ENCODE measurements around the gene PTPRQ. TPM values are rescaled to one million over a fixed set of nuclear protein-coding genes. Genes with fewer than 3 reads are reported as not detected.

PTPRQ gene
- total RNA-seq, 1 experiment from 2014 or later = not detected

- TF ChIP-seq, protein P1, sequence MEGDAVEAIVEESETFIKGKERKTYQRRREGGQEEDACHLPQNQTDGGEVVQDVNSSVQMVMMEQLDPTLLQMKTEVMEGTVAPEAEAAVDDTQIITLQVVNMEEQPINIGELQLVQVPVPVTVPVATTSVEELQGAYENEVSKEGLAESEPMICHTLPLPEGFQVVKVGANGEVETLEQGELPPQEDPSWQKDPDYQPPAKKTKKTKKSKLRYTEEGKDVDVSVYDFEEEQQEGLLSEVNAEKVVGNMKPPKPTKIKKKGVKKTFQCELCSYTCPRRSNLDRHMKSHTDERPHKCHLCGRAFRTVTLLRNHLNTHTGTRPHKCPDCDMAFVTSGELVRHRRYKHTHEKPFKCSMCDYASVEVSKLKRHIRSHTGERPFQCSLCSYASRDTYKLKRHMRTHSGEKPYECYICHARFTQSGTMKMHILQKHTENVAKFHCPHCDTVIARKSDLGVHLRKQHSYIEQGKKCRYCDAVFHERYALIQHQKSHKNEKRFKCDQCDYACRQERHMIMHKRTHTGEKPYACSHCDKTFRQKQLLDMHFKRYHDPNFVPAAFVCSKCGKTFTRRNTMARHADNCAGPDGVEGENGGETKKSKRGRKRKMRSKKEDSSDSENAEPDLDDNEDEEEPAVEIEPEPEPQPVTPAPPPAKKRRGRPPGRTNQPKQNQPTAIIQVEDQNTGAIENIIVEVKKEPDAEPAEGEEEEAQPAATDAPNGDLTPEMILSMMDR (conservative IDR thresholded peaks at IDR 0.05) = no peak
- TF ChIP-seq EZH2 (IDR thresholded peaks at IDR 0.05; ENCODE audit: low read depth) = no peak
- peaks cover 19% of the 10 kb centered on the region for H3K4me1 ChIP-seq (replicated peaks; ENCODE audit: insufficient read depth)
- H2AFZ ChIP-seq = no peak overlapping the region
- peaks cover 14% of the 10 kb centered on the region for H3F3A ChIP-seq (ENCODE audit: insufficient read depth, low read depth)
- no peak overlapping the region for H3K4me3 ChIP-seq
- no peaks in the 10 kb centered on the region for H3K36me3 ChIP-seq (ENCODE audit: low read depth)
- H3K9me2 ChIP-seq (ENCODE audit: insufficient read depth) = no peaks in the 10 kb centered on the region
- ChIA-PET POLR2A (ENCODE audit: unreplicated experiment) (no interaction called here), CTCF (no interaction called here)
- no peaks in the 10 kb centered on the region for H4K20me1 ChIP-seq (ENCODE audit: insufficient read depth)
- DNase-seq = no peak
- no peak overlapping the region for H3K4me2 ChIP-seq
- H3K27ac ChIP-seq = no peak overlapping the region
- no peaks in the 10 kb centered on the region for H3K79me2 ChIP-seq (ENCODE audit: low read depth)
- no peaks in the 10 kb centered on the region; the same call in 1 of the 2 replicates for H3K9me3 ChIP-seq (ENCODE audit: insufficient read depth, low read depth)
- no peaks in the 10 kb centered on the region for H3K27me3 ChIP-seq (ENCODE audit: insufficient read depth, low read depth)
- no TSS peak for BruUV-seq (replicated peaks)
- intact Hi-C loops (cut with micrococcal nuclease; ENCODE audit: unreplicated experiment) = no loop called here
These were observed 255.0 kb downstream of the PTPRQ start for GRCh38 chr12:80698847-80699542.

- Histone ChIP-seq H3K9me2 (ENCODE audit: insufficient read depth) (no peaks in the 10 kb centered on the region), H3K4me2 (no peak overlapping the region), H3K9me3 (ENCODE audit: insufficient read depth, low read depth) (no peaks in the 10 kb centered on the region), H4K20me1 (ENCODE audit: insufficient read depth) (no peaks in the 10 kb centered on the region), H2AFZ (no peak overlapping the region), H3K27ac (no peak overlapping the region), H3K36me3 (ENCODE audit: low read depth) (no peaks in the 10 kb centered on the region), H3K27me3 (ENCODE audit: insufficient read depth, low read depth) (no peaks in the 10 kb centered on the region), H3K79me2 (ENCODE audit: low read depth) (no peaks in the 10 kb centered on the region), H3K4me1 (replicated peaks; ENCODE audit: insufficient read depth) (peaks cover 20% of the 10 kb centered on the region), H3F3A (ENCODE audit: insufficient read depth, low read depth) (peaks cover 14% of the 10 kb centered on the region), H3K4me3 (no peak overlapping the region)
- BruUV-seq (replicated peaks) = no TSS peak
- DNase-seq = no peak
- no peak for TF ChIP-seq EZH2 (IDR thresholded peaks at IDR 0.05; ENCODE audit: low read depth)
- TF ChIP-seq, protein P1 (conservative IDR thresholded peaks at IDR 0.05) = no peak
- intact Hi-C loops (cut with micrococcal nuclease; ENCODE audit: unreplicated experiment) = no loop called here
- CTCF ChIA-PET = no interaction called here
- POLR2A ChIA-PET (ENCODE audit: unreplicated experiment) = no interaction called here
These were observed 256.3 kb downstream of the PTPRQ start for GRCh38 chr12:80700327-80700726.

- H3K4me3 ChIP-seq = no peak overlapping the region
- POLR2A ChIA-PET (ENCODE audit: unreplicated experiment) = no interaction called here
- H3K36me3 ChIP-seq (ENCODE audit: low read depth) = no peaks in the 10 kb centered on the region
- H2AFZ ChIP-seq = no peak overlapping the region
- CTCF ChIA-PET = no interaction called here
- no peaks in the 10 kb centered on the region for H3K27me3 ChIP-seq (ENCODE audit: insufficient read depth, low read depth)
- no peaks in the 10 kb centered on the region for H3K9me3 ChIP-seq (ENCODE audit: insufficient read depth, low read depth)
- no peak overlapping the region for H3K4me2 ChIP-seq
- H3K4me1 ChIP-seq (replicated peaks; ENCODE audit: insufficient read depth) = peaks cover 20% of the 10 kb centered on the region
- no peak for DNase-seq
- H3F3A ChIP-seq (ENCODE audit: insufficient read depth, low read depth) = peaks cover 14% of the 10 kb centered on the region
- TF ChIP-seq EZH2 (IDR thresholded peaks at IDR 0.05; ENCODE audit: low read depth) = no peak
- TF ChIP-seq, protein P1 (conservative IDR thresholded peaks at IDR 0.05) = no peak
- no TSS peak for BruUV-seq (replicated peaks)
- no peaks in the 10 kb centered on the region for H3K9me2 ChIP-seq (ENCODE audit: insufficient read depth)
- H3K27ac ChIP-seq = no peak overlapping the region
- intact Hi-C loops (cut with micrococcal nuclease; ENCODE audit: unreplicated experiment) = no loop called here
- H3K79me2 ChIP-seq (ENCODE audit: low read depth) = no peaks in the 10 kb centered on the region
- H4K20me1 ChIP-seq (ENCODE audit: insufficient read depth) = no peaks in the 10 kb centered on the region
These were observed 257.4 kb downstream of the PTPRQ start for GRCh38 chr12:80701388-80701787.

Measured in PC-9 (cell line).